ENCODE measurements around the gene CD69. TPM values are rescaled to one million over a fixed set of nuclear protein-coding genes. Genes with fewer than 3 reads are reported as not detected.

The CD69 gene
- total RNA-seq, 1 experiment from 2014 or later, result not detected

Other genes starting within 250 kb of the CD69 start
- gene KLRB1, start 153.0 kb downstream of the CD69 start, total RNA-seq (2021), result 0.15 TPM in 1 of 2 replicates, not detected in the other
- 2.1 and 2.3 TPM in 2 replicates for gene CLEC2D, start 91.2 kb downstream of the CD69 start, total RNA-seq (2021)
- not detected in 2 replicates for gene CLECL1, start 27.8 kb downstream of the CD69 start, total RNA-seq (2021)
- gene KLRF1, start 66.6 kb upstream of the CD69 start, total RNA-seq (2021), result not detected in 2 replicates
- gene CLEC2B, start 108.5 kb upstream of the CD69 start, total RNA-seq (2021), result not detected in 2 replicates
- gene KLRF2, start 120.6 kb upstream of the CD69 start, total RNA-seq (2021), result not detected in 2 replicates
- 0.87 TPM in 1 of 2 replicates, not detected in the other for gene CLEC2A, start 171.5 kb upstream of the CD69 start, total RNA-seq (2021)
- not detected in 2 replicates for gene CLEC12A, start 210.5 kb upstream of the CD69 start, total RNA-seq (2021)
- gene CLEC1B, start 238.2 kb upstream of the CD69 start, total RNA-seq (2021), result not detected in 2 replicates
- gene CLEC12B, start 249.7 kb upstream of the CD69 start, total RNA-seq (2021), result not detected in 2 replicates

Data from H9 (cell line).